Nephron progenitor cell (in vitro differentiated cells): ENCODE measurements around the gene ZNF26.
A peak's percentile ranks its signal among the peaks of the same experiment; 100 is the strongest.

ENCODE experiments used
- DNase-seq: peaks from one replicate; pipeline ENCODE4 v3.0.0; 2021
- H3K27ac Mint-ChIP-seq: 2 replicates; pipeline ENCODE4 v1.8.0; 2021; ENCODE audit warnings: mild to moderate bottlenecking, moderate library complexity, mixed read lengths
- H3K27me3 Mint-ChIP-seq: 2 replicates; pipeline ENCODE4 v1.8.0; 2021; ENCODE audit warnings: mild to moderate bottlenecking, low read depth, mixed read lengths; ENCODE audit not compliant: poor library complexity
- H3K36me3 Mint-ChIP-seq: 2 replicates; pipeline ENCODE4 v1.8.0; 2021; ENCODE audit warnings: low read depth, mixed read lengths
- H3K4me1 Mint-ChIP-seq: 2 replicates; pipeline ENCODE4 v1.8.0; 2021; ENCODE audit warnings: mixed read lengths
- H3K4me3 Mint-ChIP-seq: 2 replicates; pipeline ENCODE4 v1.8.0; 2021; ENCODE audit warnings: mild to moderate bottlenecking, moderate library complexity, mixed read lengths
- H3K9me3 Mint-ChIP-seq: 2 replicates; pipeline ENCODE4 v1.8.0; 2021; ENCODE audit warnings: mild to moderate bottlenecking, moderate library complexity, mixed read lengths
- TF ChIP-seq, protein P1 (sequence below): fragments of 200-600 bp; sonication (generic); IDR thresholded peaks from 2 replicates; pipeline ENCODE4 v1.5.0; 2021; ENCODE audit warnings: antibody characterized with exemption

ZNF26 gene

DNA sequence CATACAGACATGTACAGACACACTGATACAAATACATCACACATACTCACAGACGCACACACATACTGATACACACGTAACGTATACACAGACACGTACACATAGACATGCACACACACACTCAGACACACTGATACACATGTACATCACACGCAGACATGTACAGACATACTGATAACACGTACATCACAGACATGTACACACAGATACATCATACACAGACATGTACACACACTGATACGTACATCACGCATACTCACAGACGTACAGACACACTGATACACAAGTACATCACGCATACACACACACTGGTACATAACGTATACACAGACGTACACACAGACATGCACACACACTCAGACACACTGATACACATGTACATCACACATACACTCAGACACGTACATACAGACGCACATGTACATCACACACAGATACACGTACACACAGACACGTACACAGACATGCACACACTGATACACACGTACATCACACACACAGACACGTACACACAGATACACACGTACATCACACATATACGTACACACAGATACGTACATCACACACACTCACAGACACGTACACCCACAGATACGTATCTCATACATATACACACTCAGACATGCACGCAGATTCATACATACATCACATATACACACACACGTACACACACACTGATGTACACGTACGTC, 35.2 kb upstream of the ZNF26 start:
- Mint-ChIP-seq H3K27ac (no peak overlapping the region), H3K9me3 (peaks cover under 1% of the 10 kb centered on the region), H3K4me1 (peaks cover 12% of the 10 kb centered on the region), H3K4me3 (no peak overlapping the region), H3K27me3 (peaks cover 3% of the 10 kb centered on the region), H3K36me3 (peaks cover 14% of the 10 kb centered on the region)
- TF ChIP-seq, protein P1, sequence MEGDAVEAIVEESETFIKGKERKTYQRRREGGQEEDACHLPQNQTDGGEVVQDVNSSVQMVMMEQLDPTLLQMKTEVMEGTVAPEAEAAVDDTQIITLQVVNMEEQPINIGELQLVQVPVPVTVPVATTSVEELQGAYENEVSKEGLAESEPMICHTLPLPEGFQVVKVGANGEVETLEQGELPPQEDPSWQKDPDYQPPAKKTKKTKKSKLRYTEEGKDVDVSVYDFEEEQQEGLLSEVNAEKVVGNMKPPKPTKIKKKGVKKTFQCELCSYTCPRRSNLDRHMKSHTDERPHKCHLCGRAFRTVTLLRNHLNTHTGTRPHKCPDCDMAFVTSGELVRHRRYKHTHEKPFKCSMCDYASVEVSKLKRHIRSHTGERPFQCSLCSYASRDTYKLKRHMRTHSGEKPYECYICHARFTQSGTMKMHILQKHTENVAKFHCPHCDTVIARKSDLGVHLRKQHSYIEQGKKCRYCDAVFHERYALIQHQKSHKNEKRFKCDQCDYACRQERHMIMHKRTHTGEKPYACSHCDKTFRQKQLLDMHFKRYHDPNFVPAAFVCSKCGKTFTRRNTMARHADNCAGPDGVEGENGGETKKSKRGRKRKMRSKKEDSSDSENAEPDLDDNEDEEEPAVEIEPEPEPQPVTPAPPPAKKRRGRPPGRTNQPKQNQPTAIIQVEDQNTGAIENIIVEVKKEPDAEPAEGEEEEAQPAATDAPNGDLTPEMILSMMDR, result no peak
- no peak for DNase-seq

DNA sequence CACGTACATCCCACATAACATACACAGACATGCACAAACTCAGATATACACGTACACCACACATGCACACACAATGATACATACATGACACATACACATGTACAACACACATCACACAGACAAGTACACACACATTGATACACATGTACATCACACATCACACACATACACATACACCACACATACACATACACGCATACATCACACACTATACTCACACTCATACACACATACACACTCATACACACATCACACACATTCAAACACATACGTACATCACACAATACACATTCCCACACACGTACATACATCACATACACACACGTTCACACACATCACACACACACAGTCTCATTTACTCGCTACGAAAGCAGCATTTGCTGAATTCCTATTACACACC, 34.5 kb upstream of the ZNF26 start:
- H3K9me3 Mint-ChIP-seq, result peaks cover 7% of the 10 kb centered on the region
- no peak overlapping the region for H3K27ac Mint-ChIP-seq
- peaks cover 18% of the 10 kb centered on the region for H3K4me1 Mint-ChIP-seq
- no peak for DNase-seq
- peaks cover 20% of the 10 kb centered on the region for H3K36me3 Mint-ChIP-seq
- TF ChIP-seq, protein P1, result no peak
- H3K4me3 Mint-ChIP-seq, result no peak overlapping the region
- H3K27me3 Mint-ChIP-seq, result peaks cover 3% of the 10 kb centered on the region

DNA sequence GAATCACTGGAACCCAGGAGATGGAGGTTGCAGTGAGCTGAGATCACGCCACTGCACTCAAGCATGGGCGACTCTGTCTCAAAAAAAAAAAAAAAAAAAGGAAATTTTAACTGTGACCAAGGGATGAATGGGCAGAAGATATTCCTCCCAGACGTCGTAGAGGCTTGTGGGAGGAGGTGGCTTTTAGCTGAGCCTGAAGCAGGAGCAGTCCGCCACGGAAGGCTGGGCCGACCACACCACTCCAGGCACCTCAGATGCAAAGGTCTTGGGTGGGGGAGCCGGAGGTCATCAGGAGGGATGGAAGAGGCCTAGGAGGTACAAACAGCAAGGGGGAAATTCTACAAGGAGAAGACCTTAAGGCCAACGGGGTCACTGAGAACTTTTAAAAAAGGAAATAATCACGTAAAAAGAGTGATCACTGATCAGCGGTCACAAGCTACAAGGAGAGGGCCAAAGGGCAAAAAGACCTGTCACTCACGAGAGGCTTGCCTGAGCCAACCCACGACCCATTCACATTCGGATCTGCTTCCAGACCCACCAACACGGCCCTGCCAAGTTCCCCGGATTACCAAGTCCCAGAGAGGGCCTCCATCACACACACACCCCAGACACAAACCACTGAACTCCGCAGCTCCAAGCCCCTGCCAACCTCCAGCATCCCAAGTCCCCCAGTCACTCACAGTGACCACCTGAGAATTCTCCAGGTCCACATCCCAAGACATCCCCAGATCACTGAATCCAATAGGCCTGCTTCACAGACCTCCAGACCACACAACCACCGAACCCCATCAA, 33.6 kb upstream of the ZNF26 start:
- peaks cover 22% of the 10 kb centered on the region for H3K36me3 Mint-ChIP-seq

DNA sequence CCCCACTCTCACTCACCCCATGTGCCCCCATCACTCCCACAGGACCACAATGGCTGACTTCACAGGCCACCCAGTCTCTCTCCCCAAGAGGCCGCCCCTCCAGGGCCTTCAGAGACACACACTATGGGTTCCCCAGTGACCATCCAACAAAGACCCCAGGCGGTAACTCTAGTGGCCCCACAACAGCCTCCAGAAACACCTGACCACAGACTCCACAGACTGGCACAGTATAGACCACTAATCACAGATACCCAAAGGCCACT, 33.1 kb upstream of the ZNF26 start:
- DNase-seq, result no peak
- Mint-ChIP-seq H3K36me3 (peaks cover 22% of the 10 kb centered on the region), H3K27me3 (peaks cover 3% of the 10 kb centered on the region), H3K27ac (no peak overlapping the region), H3K4me3 (no peak overlapping the region), H3K9me3 (peaks cover 21% of the 10 kb centered on the region), H3K4me1 (peaks cover 21% of the 10 kb centered on the region)
- TF ChIP-seq, protein P1, result no peak

More for the DNA sequence above, 33.6 kb upstream of the ZNF26 start:
- no peak for DNase-seq
- Mint-ChIP-seq H3K4me3 (peak overlapping the region; percentile 22), H3K27me3 (peaks cover 3% of the 10 kb centered on the region), H3K27ac (no peak overlapping the region), H3K9me3 (peaks cover 16% of the 10 kb centered on the region), H3K4me1 (peaks cover 21% of the 10 kb centered on the region)
- TF ChIP-seq, protein P1, result no peak

DNA sequence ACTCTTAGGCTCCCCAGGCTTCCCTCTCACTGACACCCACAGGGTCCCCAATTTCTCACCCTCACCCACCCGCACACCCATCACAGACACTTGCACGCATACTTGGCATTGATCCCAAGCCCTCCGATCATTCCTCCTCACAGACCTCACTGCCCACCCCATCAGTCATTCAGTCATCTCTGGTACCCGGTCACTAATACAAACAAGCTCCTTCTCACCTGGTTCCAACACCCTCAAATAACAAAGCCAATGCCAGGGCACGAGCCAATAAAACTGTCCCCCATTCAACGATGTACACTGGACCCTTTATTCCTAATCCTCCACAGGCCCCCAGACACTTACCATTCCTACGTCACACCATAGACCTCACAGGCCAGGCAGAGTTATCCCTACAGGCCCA, 32.4 kb upstream of the ZNF26 start:
- Mint-ChIP-seq H3K4me1 (peaks cover 21% of the 10 kb centered on the region), H3K27ac (no peak overlapping the region), H3K27me3 (peaks cover 3% of the 10 kb centered on the region), H3K9me3 (peaks cover 25% of the 10 kb centered on the region), H3K36me3 (peaks cover 24% of the 10 kb centered on the region), H3K4me3 (peak overlapping the region; percentile 63)
- no peak for DNase-seq
- TF ChIP-seq, protein P1, result no peak
